Caki2 (cell line): ENCODE measurements around the gene BOK. TPM values are rescaled to one million over a fixed set of nuclear protein-coding genes. Genes with fewer than 3 reads are reported as not detected.
A peak's percentile ranks its signal among the peaks of the same experiment; 100 is the strongest.
"Not testable (repeated sequence)": the region's sequence is repeated elsewhere in the genome, so short reads cannot be mapped to it uniquely, and the experiment has no call there.

Experiments
- DNase-seq: peaks from one replicate; pipeline ENCODE4 v3.0.0-alpha.2; 2015; ENCODE audit warnings: low read depth
- in situ Hi-C: cut with HindIII; loops from 2 replicates; pipeline ENCODE4 v1.10.0; 2016; ENCODE audit warnings: low sequenced_read_pairs, low pct_unique_long_range_greater_than_20kb, mixed read lengths
- total RNA-seq: library from RNA; depleted of rRNA; stranded (reverse); fragments of >200 nt; shearing (Covaris generic); gene quantifications from 2 replicates; pipeline ENCODE4 v1.2.3, GENCODE V29; 2014; ENCODE audit warnings: low replicate concordance

The BOK gene
- total RNA-seq, 1 experiment from 2014 or later: 48.1 TPM

- DNase-seq: peak; percentile 89
- in situ Hi-C loops: loop anchor here (10.0 kb wide), 1 partner anchor 100 kb away; no protein-coding TSS in a partner anchor
Measured at GRCh38 chr2:241584436-241584835, 25.9 kb downstream of the BOK start.

- no peak for DNase-seq
Measured at GRCh38 chr2:241586564-241587264, 28.2 kb downstream of the BOK start.

GRCh38 chr2:241589863-241590262 lies 31.3 kb downstream of the BOK start:
- DNase-seq: not testable (repeated sequence)
- in situ Hi-C loops: loop anchor here (10.0 kb wide), 1 partner anchor 105 kb away; no protein-coding TSS in a partner anchor

More at GRCh38 chr2:241586564-241587264, 28.2 kb downstream of the BOK start:
- in situ Hi-C loops: loop anchor here (10.0 kb wide), 1 partner anchor 102 kb away; no protein-coding TSS in a partner anchor

- in situ Hi-C loops, DNase-seq: not testable (repeated sequence)
Measured at GRCh38 chr2:241590496-241591455, 32.2 kb downstream of the BOK start.

- in situ Hi-C loops: no loop called here
- no peak for DNase-seq
Measured at GRCh38 chr2:241592126-241592845, 33.7 kb downstream of the BOK start.

- DNase-seq: no peak
- in situ Hi-C loops: no loop called here
Measured at GRCh38 chr2:241593271-241593670, 34.7 kb downstream of the BOK start.

- DNase-seq: no peak
- in situ Hi-C loops: no loop called here
Measured at GRCh38 chr2:241595600-241596140, 37.1 kb downstream of the BOK start.

GRCh38 chr2:241597561-241597960 lies 39.0 kb downstream of the BOK start:
- in situ Hi-C loops: no loop called here
- no peak for DNase-seq

GRCh38 chr2:241598061-241598460 lies 39.5 kb downstream of the BOK start:
- in situ Hi-C loops: no loop called here
- no peak for DNase-seq

GRCh38 chr2:241598487-241598886 lies 39.9 kb downstream of the BOK start:
- DNase-seq: peak; percentile 29
- in situ Hi-C loops: no loop called here

GRCh38 chr2:241599615-241600014 lies 41.1 kb downstream of the BOK start:
- in situ Hi-C loops: no loop called here
- DNase-seq: no peak

GRCh38 chr2:241601841-241602240 lies 43.3 kb downstream of the BOK start:
- no peak for DNase-seq
- in situ Hi-C loops: no loop called here

- in situ Hi-C loops: no loop called here
- no peak for DNase-seq
Measured at GRCh38 chr2:241602720-241603119, 44.2 kb downstream of the BOK start.

- DNase-seq: no peak
- in situ Hi-C loops: no loop called here
Measured at GRCh38 chr2:241603686-241604085, 45.1 kb downstream of the BOK start.

GRCh38 chr2:241606186-241606585 lies 47.6 kb downstream of the BOK start:
- in situ Hi-C loops: no loop called here
- DNase-seq: no peak

GRCh38 chr2:241607162-241607885 lies 48.8 kb downstream of the BOK start:
- DNase-seq: no peak
- in situ Hi-C loops: no loop called here

GRCh38 chr2:241608881-241609280 lies 50.3 kb downstream of the BOK start:
- DNase-seq: no peak
- in situ Hi-C loops: no loop called here
